Brain microvascular endothelial cell (primary cell): ENCODE measurements around the gene TUBGCP6.
"Not testable (repeated sequence)": the region's sequence is repeated elsewhere in the genome, so short reads cannot be mapped to it uniquely, and the experiment has no call there.

ENCODE experiments used
- DNase-seq: peaks from one replicate; pipeline ENCODE4 v3.0.0-alpha.2; 2020
- H3K27ac ChIP-seq: fragments of 250-450 bp; sonication (Bioruptor Pico); 2 replicates; pipeline ENCODE4 v1.5.1; 2020; ENCODE audit warnings: mild to moderate bottlenecking, moderate library complexity
- H3K27me3 ChIP-seq: fragments of 250-450 bp; sonication (Bioruptor Pico); replicated peaks from 2 replicates; pipeline ENCODE4 v1.5.1; 2020; ENCODE audit warnings: mild to moderate bottlenecking
- H3K36me3 ChIP-seq: fragments of 250-450 bp; sonication (Bioruptor Pico); replicated peaks from 2 replicates; pipeline ENCODE4 v1.5.1; 2020; ENCODE audit warnings: mild to moderate bottlenecking
- H3K4me3 ChIP-seq: 2 replicates; pipeline ENCODE4 v1.5.1; 2011; ENCODE audit warnings: low read depth, mild to moderate bottlenecking, control low read depth, low read length, moderate library complexity
- in situ Hi-C: cut with HindIII; loops from 2 replicates; pipeline ENCODE4 v1.10.0; 2017; ENCODE audit warnings: low sequenced_read_pairs, low pct_ligation_motif_present
- TF ChIP-seq, protein P1 (sequence below): IDR thresholded peaks from 2 replicates; pipeline ENCODE4 v1.5.1; 2011; ENCODE audit warnings: low read depth, mild to moderate bottlenecking, moderate library complexity, low read length, control low read depth, inconsistent platforms; ENCODE audit errors: missing control alignments

TUBGCP6 gene

DNA sequence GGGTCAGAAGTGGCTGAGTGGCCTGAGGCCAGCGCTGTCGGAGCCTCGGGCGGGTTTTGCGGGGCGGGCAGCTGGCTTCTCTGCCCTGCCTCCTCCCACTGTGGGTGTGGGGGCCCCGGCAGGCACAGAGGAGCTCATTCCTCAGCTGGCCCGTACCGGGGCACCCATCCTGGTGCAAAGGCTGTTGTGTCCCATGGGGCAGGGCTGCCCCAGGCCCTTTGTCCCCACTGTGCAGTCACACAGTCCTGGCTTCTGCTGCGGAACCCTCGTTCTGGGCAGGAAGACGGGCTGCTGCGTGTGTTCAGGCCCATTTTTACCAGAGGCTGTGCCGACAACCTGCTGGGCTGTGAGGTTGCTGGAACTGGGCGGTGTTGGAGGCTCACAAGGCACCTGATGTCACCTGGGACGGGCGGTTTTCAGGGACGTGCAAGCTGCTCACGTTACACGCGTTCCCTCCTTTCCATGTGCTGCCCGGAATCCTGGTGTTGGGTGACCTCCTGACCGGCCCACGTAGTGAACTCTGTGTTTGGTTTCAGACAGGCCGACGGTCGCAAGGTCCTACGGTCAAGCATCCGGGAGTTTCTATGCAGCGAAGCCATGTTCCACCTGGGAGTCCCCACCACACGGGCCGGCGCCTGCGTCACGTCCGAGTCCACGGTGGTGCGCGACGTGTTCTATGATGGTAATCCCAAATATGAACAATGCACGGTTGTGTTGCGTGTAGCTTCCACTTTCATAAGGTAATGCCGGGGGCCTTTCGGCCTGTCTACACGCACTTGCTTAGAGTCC is 38.8 kb downstream of the TUBGCP6 start:
- Histone ChIP-seq H3K27me3 (no peaks in the 10 kb centered on the region), H3K36me3 (peaks cover 21% of the 10 kb centered on the region), H3K27ac (no peak overlapping the region), H3K4me3 (no peak overlapping the region)
- TF ChIP-seq, protein P1, sequence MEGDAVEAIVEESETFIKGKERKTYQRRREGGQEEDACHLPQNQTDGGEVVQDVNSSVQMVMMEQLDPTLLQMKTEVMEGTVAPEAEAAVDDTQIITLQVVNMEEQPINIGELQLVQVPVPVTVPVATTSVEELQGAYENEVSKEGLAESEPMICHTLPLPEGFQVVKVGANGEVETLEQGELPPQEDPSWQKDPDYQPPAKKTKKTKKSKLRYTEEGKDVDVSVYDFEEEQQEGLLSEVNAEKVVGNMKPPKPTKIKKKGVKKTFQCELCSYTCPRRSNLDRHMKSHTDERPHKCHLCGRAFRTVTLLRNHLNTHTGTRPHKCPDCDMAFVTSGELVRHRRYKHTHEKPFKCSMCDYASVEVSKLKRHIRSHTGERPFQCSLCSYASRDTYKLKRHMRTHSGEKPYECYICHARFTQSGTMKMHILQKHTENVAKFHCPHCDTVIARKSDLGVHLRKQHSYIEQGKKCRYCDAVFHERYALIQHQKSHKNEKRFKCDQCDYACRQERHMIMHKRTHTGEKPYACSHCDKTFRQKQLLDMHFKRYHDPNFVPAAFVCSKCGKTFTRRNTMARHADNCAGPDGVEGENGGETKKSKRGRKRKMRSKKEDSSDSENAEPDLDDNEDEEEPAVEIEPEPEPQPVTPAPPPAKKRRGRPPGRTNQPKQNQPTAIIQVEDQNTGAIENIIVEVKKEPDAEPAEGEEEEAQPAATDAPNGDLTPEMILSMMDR = no peak
- DNase-seq = no peak
- in situ Hi-C loops = no loop called here

GRCh38 chr22:50204998-50205397 is 39.8 kb downstream of the TUBGCP6 start:
- H3K27ac ChIP-seq, DNase-seq, in situ Hi-C loops: not testable (repeated sequence)

GRCh38 chr22:50204571-50204970 is 40.3 kb downstream of the TUBGCP6 start:
- DNase-seq = no peak
- Histone ChIP-seq H3K4me3 (no peak overlapping the region), H3K27me3 (no peaks in the 10 kb centered on the region), H3K36me3 (peaks cover 15% of the 10 kb centered on the region), H3K27ac (no peak overlapping the region)
- TF ChIP-seq, protein P1 = no peak
- in situ Hi-C loops = no loop called here

More at GRCh38 chr22:50204998-50205397, 39.8 kb downstream of the TUBGCP6 start:
- not testable (repeated sequence) for H3K27me3 ChIP-seq, H3K4me3 ChIP-seq
- H3K36me3 ChIP-seq = peaks cover 15% of the 10 kb centered on the region

GRCh38 chr22:50203288-50203687 is 41.5 kb downstream of the TUBGCP6 start:
- no peak for DNase-seq
- H3K27ac ChIP-seq = no peak overlapping the region
- in situ Hi-C loops = no loop called here
- no peaks in the 10 kb centered on the region for H3K27me3 ChIP-seq
- no peak overlapping the region for H3K4me3 ChIP-seq
- peaks cover 14% of the 10 kb centered on the region for H3K36me3 ChIP-seq
- TF ChIP-seq, protein P1 = no peak

GRCh38 chr22:50202130-50202666 is 42.6 kb downstream of the TUBGCP6 start:
- DNase-seq = no peak
- TF ChIP-seq, protein P1 = no peak
- H3K27ac ChIP-seq = no peak overlapping the region
- in situ Hi-C loops = no loop called here
- peak overlapping the region; percentile 66 for H3K4me3 ChIP-seq
- no peaks in the 10 kb centered on the region for H3K27me3 ChIP-seq
- H3K36me3 ChIP-seq = peaks cover 20% of the 10 kb centered on the region

- TF ChIP-seq, protein P1 = no peak
- Histone ChIP-seq H3K4me3 (peak overlapping the region; percentile 66), H3K27ac (no peak overlapping the region), H3K36me3 (peaks cover 17% of the 10 kb centered on the region), H3K27me3 (no peaks in the 10 kb centered on the region)
- in situ Hi-C loops = no loop called here
- no peak for DNase-seq
Observed at GRCh38 chr22:50201191-50202129, 43.4 kb downstream of the TUBGCP6 start.
